ENCODE results near the gene UST.

The UST gene

DNA sequence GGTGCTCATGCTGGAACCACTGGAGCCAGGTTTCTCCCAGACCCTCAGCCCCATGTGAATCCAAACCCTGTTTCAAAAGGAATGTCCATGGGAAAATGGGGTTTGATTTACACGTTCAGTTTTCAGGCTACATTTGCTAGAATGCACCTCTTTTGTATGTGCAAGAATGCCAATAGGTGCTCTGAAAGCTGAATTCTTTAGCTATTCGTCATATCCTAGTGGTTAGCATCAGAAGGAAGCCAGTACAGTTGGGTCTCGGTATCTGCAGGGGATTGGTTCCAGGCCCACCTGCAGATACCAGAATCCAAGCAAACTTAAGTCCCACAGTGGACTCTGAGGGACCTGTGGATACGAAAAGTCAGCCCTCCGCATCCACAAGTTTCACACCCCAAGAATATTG is 93.4 kb downstream of the UST start:
- no peaks in the 10 kb centered on the region for H4K20me1 ChIP-seq (ENCODE audit: low read depth, low read length)
- H3K4me3 ChIP-seq (ENCODE audit: insufficient read depth, low read length, poor library complexity, severe bottlenecking): no peak overlapping the region
- H3F3A ChIP-seq (ENCODE audit: insufficient read depth): no peaks in the 10 kb centered on the region
- TF ChIP-seq EZH2phosphoT487 (conservative IDR thresholded peaks at IDR 0.05; ENCODE audit: low read length) (no peak), CTCF (IDR thresholded peaks at IDR 0.05; ENCODE audit: insufficient read depth, low read length, poor library complexity, severe bottlenecking) (no peak)
- H3K9me3 ChIP-seq (ENCODE audit: insufficient read depth, low read length): no peaks in the 10 kb centered on the region
- no peaks in the 10 kb centered on the region for H3K27me3 ChIP-seq (ENCODE audit: low read length)
- no peak overlapping the region for H3K27ac ChIP-seq (ENCODE audit: low read depth, low read length)
- no peaks in the 10 kb centered on the region for H3K9me2 ChIP-seq (replicated peaks; ENCODE audit: insufficient read depth, low read length)
- no peak overlapping the region for H3K4me2 ChIP-seq (ENCODE audit: low read depth, low read length, poor library complexity, severe bottlenecking)
- no peak overlapping the region for H3K9ac ChIP-seq (ENCODE audit: low read length)
- H3K36me3 ChIP-seq (ENCODE audit: low read length): no peaks in the 10 kb centered on the region
- no peak overlapping the region for H2AFZ ChIP-seq (ENCODE audit: low read depth, low read length, severe bottlenecking)
- H3K79me2 ChIP-seq (ENCODE audit: insufficient read depth, low read length): no peaks in the 10 kb centered on the region

- Histone ChIP-seq H2AFZ (ENCODE audit: low read depth, low read length, severe bottlenecking) (no peak overlapping the region), H3K9me2 (replicated peaks; ENCODE audit: insufficient read depth, low read length) (no peaks in the 10 kb centered on the region), H3K36me3 (ENCODE audit: low read length) (no peaks in the 10 kb centered on the region), H3K4me3 (ENCODE audit: insufficient read depth, low read length, poor library complexity, severe bottlenecking) (no peak overlapping the region), H3K79me2 (ENCODE audit: insufficient read depth, low read length) (no peaks in the 10 kb centered on the region), H3K27me3 (ENCODE audit: low read length) (no peaks in the 10 kb centered on the region), H4K20me1 (ENCODE audit: low read depth, low read length) (no peaks in the 10 kb centered on the region), H3K27ac (ENCODE audit: low read depth, low read length) (no peak overlapping the region), H3K4me2 (ENCODE audit: low read depth, low read length, poor library complexity, severe bottlenecking) (no peak overlapping the region), H3K9ac (ENCODE audit: low read length) (no peak overlapping the region), H3F3A (ENCODE audit: insufficient read depth) (no peaks in the 10 kb centered on the region), H3K9me3 (ENCODE audit: insufficient read depth, low read length) (no peaks in the 10 kb centered on the region)
- no peak for TF ChIP-seq EZH2phosphoT487 (conservative IDR thresholded peaks at IDR 0.05; ENCODE audit: low read length)
- no peak for TF ChIP-seq CTCF (IDR thresholded peaks at IDR 0.05; ENCODE audit: insufficient read depth, low read length, poor library complexity, severe bottlenecking)
These were observed 95.6 kb downstream of the UST start for GRCh38 chr6:148842296-148843019.

GRCh38 chr6:148845464-148845863 is 98.6 kb downstream of the UST start:
- no peak overlapping the region for H3K4me3 ChIP-seq (ENCODE audit: insufficient read depth, low read length, poor library complexity, severe bottlenecking)
- TF ChIP-seq EZH2phosphoT487 (conservative IDR thresholded peaks at IDR 0.05; ENCODE audit: low read length) (no peak), CTCF (IDR thresholded peaks at IDR 0.05; ENCODE audit: insufficient read depth, low read length, poor library complexity, severe bottlenecking) (no peak)
- no peaks in the 10 kb centered on the region for H3K9me2 ChIP-seq (replicated peaks; ENCODE audit: insufficient read depth, low read length)
- no peaks in the 10 kb centered on the region for H3F3A ChIP-seq (ENCODE audit: insufficient read depth)
- H3K9me3 ChIP-seq (ENCODE audit: insufficient read depth, low read length): no peaks in the 10 kb centered on the region
- no peaks in the 10 kb centered on the region for H3K27me3 ChIP-seq (ENCODE audit: low read length)
- no peak overlapping the region for H3K27ac ChIP-seq (ENCODE audit: low read depth, low read length)
- H3K36me3 ChIP-seq (ENCODE audit: low read length): no peaks in the 10 kb centered on the region
- no peaks in the 10 kb centered on the region for H3K79me2 ChIP-seq (ENCODE audit: insufficient read depth, low read length)
- H3K4me2 ChIP-seq (ENCODE audit: low read depth, low read length, poor library complexity, severe bottlenecking): no peak overlapping the region
- H2AFZ ChIP-seq (ENCODE audit: low read depth, low read length, severe bottlenecking): no peak overlapping the region
- H4K20me1 ChIP-seq (ENCODE audit: low read depth, low read length): no peaks in the 10 kb centered on the region
- no peak overlapping the region for H3K9ac ChIP-seq (ENCODE audit: low read length)

Data from SU-DHL-6 (cell line).